Mucosa of gallbladder (tissue), 1 donor: ENCODE data around the gene NEU1. TPM values are rescaled to one million over a fixed set of nuclear protein-coding genes. Genes with fewer than 3 reads are reported as not detected.
A peak's percentile ranks its signal among the peaks of the same experiment; 100 is the strongest.

Experiments
- DNase-seq: peaks from one replicate; pipeline ENCODE4 v3.0.0-alpha.2; 2020; ENCODE audit warnings: low spot score
- total RNA-seq: library from RNA; stranded (reverse); gene quantifications from one replicate; pipeline ENCODE4 v1.2.1, GENCODE V29; 2021
- donor health status: DM: no; HTN: no; CAD: no.

NEU1 gene
- total RNA-seq, 1 donor from 2014 or later = 91.2 TPM

GRCh38 chr6:31896493-31896855, 33.9 kb upstream of the NEU1 start:
- no peak for DNase-seq

GRCh38 chr6:31892821-31893220, 30.2 kb upstream of the NEU1 start:
- DNase-seq = no peak

- DNase-seq = no peak
Observed at GRCh38 chr6:31889331-31889972, 26.8 kb upstream of the NEU1 start.

- DNase-seq = no peak
Observed at GRCh38 chr6:31888276-31889258, 25.9 kb upstream of the NEU1 start.

- DNase-seq = no peak
Observed at GRCh38 chr6:31887173-31888007, 24.8 kb upstream of the NEU1 start.

GRCh38 chr6:31886541-31886991, 23.9 kb upstream of the NEU1 start:
- DNase-seq = no peak

- DNase-seq = no peak
Observed at GRCh38 chr6:31884528-31885035, 22.0 kb upstream of the NEU1 start.

GRCh38 chr6:31883676-31884075, 21.1 kb upstream of the NEU1 start:
- DNase-seq = no peak

- DNase-seq = no peak
Observed at GRCh38 chr6:31882344-31882743, 19.7 kb upstream of the NEU1 start.

- no peak for DNase-seq
Observed at GRCh38 chr6:31881136-31881859, 18.7 kb upstream of the NEU1 start.

GRCh38 chr6:31880616-31881015, 18.0 kb upstream of the NEU1 start:
- no peak for DNase-seq

GRCh38 chr6:31879901-31880300, 17.3 kb upstream of the NEU1 start:
- no peak for DNase-seq

GRCh38 chr6:31879143-31879542, 16.5 kb upstream of the NEU1 start:
- DNase-seq = no peak

GRCh38 chr6:31878726-31879125, 16.1 kb upstream of the NEU1 start, which contains the start of gene SLC44A4:
TSS of gene SLC44A4 (minus strand) at chr6:31878997. CDS start at chr6:31878980, 17 bp downstream.
- DNase-seq = peak; percentile 52

GRCh38 chr6:31878222-31878621, 15.6 kb upstream of the NEU1 start:
- DNase-seq = no peak

GRCh38 chr6:31877651-31878161, 15.1 kb upstream of the NEU1 start:
- DNase-seq = peak; percentile 90

- DNase-seq = peak; percentile 51
Observed at GRCh38 chr6:31877125-31877650, 14.6 kb upstream of the NEU1 start.

GRCh38 chr6:31876357-31876756, 13.7 kb upstream of the NEU1 start:
- DNase-seq = no peak

- DNase-seq = no peak
Observed at GRCh38 chr6:31875877-31876276, 13.3 kb upstream of the NEU1 start.

GRCh38 chr6:31874836-31875572, 12.4 kb upstream of the NEU1 start:
- DNase-seq = no peak
